ENCODE data around the gene PNKD.
"Not testable (repeated sequence)": the region's sequence is repeated elsewhere in the genome, so short reads cannot be mapped to it uniquely, and the experiment has no call there.

Gene PNKD

GRCh38 chr2:218270721-218271486, 585 bp downstream of the PNKD start:
- DNase-seq (ENCODE audit: insufficient read length, low spot score) (no peak), FAIRE-seq (no peak)
- TF ChIP-seq POLR2AphosphoS5 (IDR thresholded peaks at IDR 0.05; ENCODE audit: low read depth, low read length) (no peak), TAF1 (IDR thresholded peaks at IDR 0.05; ENCODE audit: low read depth, low read length) (no peak), SPI1 (IDR thresholded peaks at IDR 0.05; ENCODE audit: low read depth, low read length) (no peak), PAX5 (IDR thresholded peaks at IDR 0.05; ENCODE audit: insufficient read depth, low read length, severe bottlenecking) (no peak), POLR2A (IDR thresholded peaks at IDR 0.05; ENCODE audit: low read depth, low read length) (no peak), POU2F2 (IDR thresholded peaks at IDR 0.05; ENCODE audit: low read depth, low read length) (no peak)

DNA sequence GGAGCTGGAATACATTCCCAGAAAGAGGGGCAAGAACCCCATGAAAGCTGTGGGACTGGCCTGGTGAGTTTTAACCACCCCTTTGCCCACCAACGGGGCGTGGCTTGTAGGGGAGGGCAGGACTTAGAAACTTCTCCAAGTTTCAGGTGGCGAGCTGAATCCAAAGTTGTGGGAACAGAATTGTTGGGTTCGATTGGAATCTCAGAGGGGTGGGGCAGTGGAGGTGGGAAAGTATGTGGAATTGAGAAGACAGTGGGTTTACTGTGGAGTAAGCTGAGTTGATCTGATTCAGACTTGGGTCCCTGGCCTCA, 1.1 kb downstream of the PNKD start:
- FAIRE-seq: no peak
- DNase-seq (ENCODE audit: insufficient read length, low spot score): no peak
- TF ChIP-seq POLR2A (IDR thresholded peaks at IDR 0.05; ENCODE audit: low read depth, low read length) (no peak), POU2F2 (IDR thresholded peaks at IDR 0.05; ENCODE audit: low read depth, low read length) (no peak), TAF1 (IDR thresholded peaks at IDR 0.05; ENCODE audit: low read depth, low read length) (no peak), PAX5 (IDR thresholded peaks at IDR 0.05; ENCODE audit: insufficient read depth, low read length, severe bottlenecking) (no peak)

DNA sequence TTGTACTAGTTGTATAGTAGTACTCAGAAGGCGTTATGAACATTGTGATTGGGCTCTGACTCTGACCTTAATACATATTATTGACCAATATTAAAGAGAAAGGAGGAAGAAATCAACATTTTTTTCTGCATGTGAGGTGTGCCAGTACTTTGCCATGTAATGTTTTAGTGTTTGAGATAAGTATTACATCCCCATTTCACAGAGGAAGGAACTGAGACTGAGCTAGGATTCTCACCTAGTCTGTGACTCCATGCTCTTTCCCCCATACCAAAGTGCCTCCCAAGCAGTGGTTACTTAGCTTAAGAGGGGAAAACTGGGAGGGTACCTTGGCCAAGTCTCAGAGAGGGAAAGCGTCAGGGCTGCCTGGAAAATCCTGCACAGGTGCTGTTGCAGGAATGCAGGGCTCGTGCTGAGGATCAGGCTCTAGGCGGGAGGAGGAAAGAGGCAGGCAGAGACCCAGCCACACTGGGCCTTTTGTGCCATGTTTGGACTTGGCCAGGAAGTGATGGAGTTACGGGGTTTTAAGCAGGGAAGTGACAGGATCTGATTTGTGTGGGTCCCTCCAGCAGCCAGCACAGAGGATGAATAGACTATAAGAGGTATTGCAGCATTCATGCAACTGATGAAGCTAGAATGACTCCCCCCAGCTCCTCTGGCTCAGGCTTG, 1.7 kb downstream of the PNKD start:
- DNase-seq (ENCODE audit: insufficient read length, low spot score) (no peak), FAIRE-seq (no peak)
- TF ChIP-seq SPI1 (IDR thresholded peaks at IDR 0.05; ENCODE audit: low read depth, low read length) (peak; percentile 7; the same call in 1 of the 2 replicates), TAF1 (IDR thresholded peaks at IDR 0.05; ENCODE audit: low read depth, low read length) (no peak)

DNA sequence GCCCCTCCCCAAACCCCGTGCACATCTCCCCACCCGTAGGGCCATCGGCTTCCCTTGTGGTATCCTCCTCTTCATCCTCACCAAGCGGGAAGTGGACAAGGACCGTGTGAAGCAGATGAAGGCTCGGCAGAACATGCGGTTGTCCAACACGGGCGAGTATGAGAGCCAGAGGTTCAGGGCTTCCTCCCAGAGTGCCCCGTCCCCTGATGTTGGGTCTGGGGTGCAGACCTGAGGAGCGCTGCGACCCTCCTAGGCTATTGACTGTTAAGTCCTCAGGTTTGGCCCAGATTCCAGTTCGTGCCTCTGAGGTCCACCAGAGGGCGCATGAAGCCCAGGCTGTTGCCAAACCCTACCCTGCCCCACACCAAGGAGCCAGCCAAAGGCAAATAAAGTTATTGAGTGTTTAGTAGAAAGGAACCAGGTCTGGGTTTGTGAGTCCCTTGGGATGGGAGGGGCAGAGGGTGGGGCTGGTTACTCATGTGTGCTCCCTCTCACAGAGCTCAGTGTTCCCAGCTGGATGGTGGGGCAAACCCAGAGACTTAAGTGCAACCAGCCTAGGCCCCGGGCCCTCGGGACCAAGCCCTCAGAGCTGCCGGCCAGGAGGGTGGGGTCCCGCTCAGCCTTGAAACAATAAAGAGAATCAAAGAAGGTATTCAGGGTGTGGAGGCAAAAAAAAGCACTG, 2.4 kb downstream of the PNKD start:
- peak; percentile 67 for DNase-seq (ENCODE audit: insufficient read length, low spot score)
- FAIRE-seq: peak; percentile 80
- TF ChIP-seq TAF1 (IDR thresholded peaks at IDR 0.05; ENCODE audit: low read depth, low read length): no peak
- no peak for TF ChIP-seq PAX5 (IDR thresholded peaks at IDR 0.05; ENCODE audit: insufficient read depth, low read length, severe bottlenecking)
- TF ChIP-seq POLR2A (IDR thresholded peaks at IDR 0.05; ENCODE audit: low read depth, low read length): no peak

DNA sequence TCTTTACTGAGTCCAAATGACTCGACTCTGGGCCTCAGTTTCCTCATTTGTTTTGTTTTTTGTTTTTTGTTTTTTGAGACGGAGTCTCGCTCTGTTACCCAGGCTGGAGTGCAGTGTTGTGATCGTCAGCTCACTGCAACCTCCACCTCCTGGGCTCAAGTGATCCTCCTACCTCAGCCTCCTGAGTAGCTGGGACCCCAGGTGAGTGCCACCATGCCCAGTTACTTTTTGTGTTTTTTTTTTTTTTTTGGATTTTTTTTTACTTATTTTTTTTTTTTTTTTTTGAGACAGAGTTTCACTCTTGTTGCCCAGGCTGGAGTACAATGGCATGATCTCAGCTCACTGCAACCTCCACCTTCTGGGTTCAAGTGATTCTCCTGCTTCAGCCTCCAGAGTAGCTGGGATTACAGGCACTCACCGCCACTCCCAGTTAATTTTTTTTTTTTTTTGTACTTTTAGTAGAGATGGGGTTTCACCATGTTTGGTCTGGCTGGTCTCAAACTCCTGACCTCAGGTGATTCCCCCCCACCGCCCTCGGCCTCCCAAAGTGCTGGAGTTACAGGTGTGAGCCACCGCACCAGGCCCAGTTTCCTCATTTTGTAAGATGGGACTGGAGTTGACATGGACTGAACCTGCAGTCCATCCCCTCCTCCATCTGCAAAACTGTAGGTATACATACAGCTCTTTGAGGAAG, 3.0 kb downstream of the PNKD start:
- FAIRE-seq; DNase-seq (ENCODE audit: insufficient read length, low spot score): not testable (repeated sequence)

- no peak for FAIRE-seq
- DNase-seq (ENCODE audit: insufficient read length, low spot score): no peak
- TF ChIP-seq POLR2AphosphoS5 (IDR thresholded peaks at IDR 0.05; ENCODE audit: low read depth, low read length): no peak
- no peak for TF ChIP-seq TAF1 (IDR thresholded peaks at IDR 0.05; ENCODE audit: low read depth, low read length)
- TF ChIP-seq SPI1 (IDR thresholded peaks at IDR 0.05; ENCODE audit: low read depth, low read length): no peak
- TF ChIP-seq PAX5 (IDR thresholded peaks at IDR 0.05; ENCODE audit: insufficient read depth, low read length, severe bottlenecking): no peak
- no peak for TF ChIP-seq POLR2A (IDR thresholded peaks at IDR 0.05; ENCODE audit: low read depth, low read length)
- TF ChIP-seq POU2F2 (IDR thresholded peaks at IDR 0.05; ENCODE audit: low read depth, low read length): no peak
Measured at GRCh38 chr2:218273908-218274249, 3.6 kb downstream of the PNKD start.

GRCh38 chr2:218274586-218274985, 4.3 kb downstream of the PNKD start:
- no peak for FAIRE-seq
- no peak for DNase-seq (ENCODE audit: insufficient read length, low spot score)

GRCh38 chr2:218275371-218276072, 5.2 kb downstream of the PNKD start:
- no peak for FAIRE-seq
- TF ChIP-seq PAX5 (IDR thresholded peaks at IDR 0.05; ENCODE audit: insufficient read depth, low read length, severe bottlenecking) (no peak), SPI1 (IDR thresholded peaks at IDR 0.05; ENCODE audit: low read depth, low read length) (no peak), POU2F2 (IDR thresholded peaks at IDR 0.05; ENCODE audit: low read depth, low read length) (no peak), POLR2A (IDR thresholded peaks at IDR 0.05; ENCODE audit: low read depth, low read length) (no peak), TAF1 (IDR thresholded peaks at IDR 0.05; ENCODE audit: low read depth, low read length) (no peak), POLR2AphosphoS5 (IDR thresholded peaks at IDR 0.05; ENCODE audit: low read depth, low read length) (no peak)
- no peak for DNase-seq (ENCODE audit: insufficient read length, low spot score)

More at GRCh38 chr2:218274586-218274985, 4.3 kb downstream of the PNKD start:
- TF ChIP-seq POLR2A (IDR thresholded peaks at IDR 0.05; ENCODE audit: low read depth, low read length) (no peak), TAF1 (IDR thresholded peaks at IDR 0.05; ENCODE audit: low read depth, low read length) (no peak), POU2F2 (IDR thresholded peaks at IDR 0.05; ENCODE audit: low read depth, low read length) (no peak), PAX5 (IDR thresholded peaks at IDR 0.05; ENCODE audit: insufficient read depth, low read length, severe bottlenecking) (no peak), SPI1 (IDR thresholded peaks at IDR 0.05; ENCODE audit: low read depth, low read length) (no peak), POLR2AphosphoS5 (IDR thresholded peaks at IDR 0.05; ENCODE audit: low read depth, low read length) (no peak)

GRCh38 chr2:218276986-218277755, 6.9 kb downstream of the PNKD start:
- TF ChIP-seq POU2F2 (IDR thresholded peaks at IDR 0.05; ENCODE audit: low read depth, low read length): no peak
- no peak for TF ChIP-seq PAX5 (IDR thresholded peaks at IDR 0.05; ENCODE audit: insufficient read depth, low read length, severe bottlenecking)
- TF ChIP-seq SPI1 (IDR thresholded peaks at IDR 0.05; ENCODE audit: low read depth, low read length): no peak
- no peak for TF ChIP-seq TAF1 (IDR thresholded peaks at IDR 0.05; ENCODE audit: low read depth, low read length)
- no peak for TF ChIP-seq POLR2AphosphoS5 (IDR thresholded peaks at IDR 0.05; ENCODE audit: low read depth, low read length)
- no peak for TF ChIP-seq POLR2A (IDR thresholded peaks at IDR 0.05; ENCODE audit: low read depth, low read length)
- DNase-seq (ENCODE audit: insufficient read length, low spot score) (no peak), FAIRE-seq (no peak)

Data from GM12891 (cell line).